ENCODE measurements around the gene SLX4. TPM values are rescaled to one million over a fixed set of nuclear protein-coding genes. Genes with fewer than 3 reads are reported as not detected.

SLX4 gene, protein sequence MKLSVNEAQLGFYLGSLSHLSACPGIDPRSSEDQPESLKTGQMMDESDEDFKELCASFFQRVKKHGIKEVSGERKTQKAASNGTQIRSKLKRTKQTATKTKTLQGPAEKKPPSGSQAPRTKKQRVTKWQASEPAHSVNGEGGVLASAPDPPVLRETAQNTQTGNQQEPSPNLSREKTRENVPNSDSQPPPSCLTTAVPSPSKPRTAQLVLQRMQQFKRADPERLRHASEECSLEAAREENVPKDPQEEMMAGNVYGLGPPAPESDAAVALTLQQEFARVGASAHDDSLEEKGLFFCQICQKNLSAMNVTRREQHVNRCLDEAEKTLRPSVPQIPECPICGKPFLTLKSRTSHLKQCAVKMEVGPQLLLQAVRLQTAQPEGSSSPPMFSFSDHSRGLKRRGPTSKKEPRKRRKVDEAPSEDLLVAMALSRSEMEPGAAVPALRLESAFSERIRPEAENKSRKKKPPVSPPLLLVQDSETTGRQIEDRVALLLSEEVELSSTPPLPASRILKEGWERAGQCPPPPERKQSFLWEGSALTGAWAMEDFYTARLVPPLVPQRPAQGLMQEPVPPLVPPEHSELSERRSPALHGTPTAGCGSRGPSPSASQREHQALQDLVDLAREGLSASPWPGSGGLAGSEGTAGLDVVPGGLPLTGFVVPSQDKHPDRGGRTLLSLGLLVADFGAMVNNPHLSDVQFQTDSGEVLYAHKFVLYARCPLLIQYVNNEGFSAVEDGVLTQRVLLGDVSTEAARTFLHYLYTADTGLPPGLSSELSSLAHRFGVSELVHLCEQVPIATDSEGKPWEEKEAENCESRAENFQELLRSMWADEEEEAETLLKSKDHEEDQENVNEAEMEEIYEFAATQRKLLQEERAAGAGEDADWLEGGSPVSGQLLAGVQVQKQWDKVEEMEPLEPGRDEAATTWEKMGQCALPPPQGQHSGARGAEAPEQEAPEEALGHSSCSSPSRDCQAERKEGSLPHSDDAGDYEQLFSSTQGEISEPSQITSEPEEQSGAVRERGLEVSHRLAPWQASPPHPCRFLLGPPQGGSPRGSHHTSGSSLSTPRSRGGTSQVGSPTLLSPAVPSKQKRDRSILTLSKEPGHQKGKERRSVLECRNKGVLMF (N-terminal part only)
- polyA plus RNA-seq (2011; rRNA removed) = 3.0 and 4.2 TPM in 2 replicates
- 2.1 and 2.7 TPM in 2 replicates for polyA plus RNA-seq (2012; cell fraction: cytosol; rRNA removed)
- 11.0 and 11.3 TPM in 2 replicates for polyA plus RNA-seq (2012; cell fraction: nucleus; rRNA removed)
- polyA plus RNA-seq (2017; fragmentation: RNase III; extraction: RNeasy Plus Mini Kit Qiagen cat#74134 plus additional on column Dnase treatment) = 4.5 to 5.0 TPM (median 4.7 TPM) in 3 replicates
- 5.2 and 6.6 TPM in 2 replicates for polyA minus RNA-seq (2011; rRNA and poly(A)+ RNA removed)

DNA sequence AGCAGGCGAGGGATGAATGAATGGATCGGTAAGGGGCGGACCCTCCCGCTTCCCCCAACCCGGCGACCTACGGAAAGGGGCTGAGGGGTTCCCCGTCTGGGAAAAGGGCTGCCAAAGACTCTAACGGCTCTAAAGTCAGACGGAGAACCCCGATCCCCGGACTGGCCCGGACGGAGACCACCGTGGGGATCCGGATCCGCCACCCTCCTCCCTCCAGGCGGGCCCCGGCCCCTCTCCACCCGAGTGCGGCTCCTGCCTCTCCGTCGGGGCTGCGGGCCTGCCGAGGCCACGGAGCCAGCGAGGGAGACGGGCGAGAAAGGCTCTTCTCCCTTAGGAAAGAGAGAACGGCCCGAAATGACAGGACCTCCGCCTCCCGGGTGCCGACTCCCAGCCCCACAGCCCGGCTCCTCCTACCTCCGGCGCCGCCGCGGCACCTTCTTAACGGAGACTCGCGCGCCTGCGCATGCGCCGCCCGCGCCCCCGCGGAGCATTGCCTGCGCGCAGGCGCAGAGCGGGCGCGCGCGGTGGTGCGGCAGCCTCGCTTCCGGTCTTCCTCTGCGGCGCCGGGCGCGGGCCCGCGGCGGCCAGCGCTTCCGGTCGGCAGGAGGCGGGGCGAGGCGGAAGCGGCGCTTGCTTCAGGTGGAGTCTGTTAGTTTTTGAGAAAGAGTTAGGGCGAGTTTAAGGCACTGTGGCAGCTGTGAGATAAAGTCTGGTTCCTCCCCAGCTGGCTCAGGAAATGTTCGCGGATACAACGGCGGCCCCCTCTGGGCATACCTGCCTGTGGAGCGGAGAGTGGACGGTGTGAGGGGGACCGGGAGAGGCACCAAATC lies at the start of gene SLX4:
SLX4 (minus strand) TSS at position 461 of the 830 bp plus-strand sequence. CDS start 2,642 bp downstream, outside the sequence.
- H3K4me3 ChIP-seq = peak within 1 kb of the TSS; percentile 90
- ChIA-PET CTCF (interaction anchor here (0.8 kb wide), 1 partner anchor 79 kb away, joined by 3 read pairs; no protein-coding TSS in a partner anchor), POLR2A (interaction anchor here (1.2 kb wide), 1 partner anchor 15 kb away, joined by 4 read pairs; no protein-coding TSS in a partner anchor)
- ATAC-seq = peak; percentile 94 to 97
- H3K4me1 ChIP-seq = peaks cover 14% of the 10 kb centered on the region
- peak within 1 kb of the TSS; percentile 88 to 96 for H3K27ac ChIP-seq
- peak in 1 of 2 experiments; percentile 41; a peak in 2 of 5 replicates for TF ChIP-seq JUN (IDR thresholded peaks at IDR 0.05)
- TF ChIP-seq ZSCAN20 (CRISPR knock-in tag; IDR thresholded peaks at IDR 0.05) = no peak
- TF ChIP-seq, protein P1, sequence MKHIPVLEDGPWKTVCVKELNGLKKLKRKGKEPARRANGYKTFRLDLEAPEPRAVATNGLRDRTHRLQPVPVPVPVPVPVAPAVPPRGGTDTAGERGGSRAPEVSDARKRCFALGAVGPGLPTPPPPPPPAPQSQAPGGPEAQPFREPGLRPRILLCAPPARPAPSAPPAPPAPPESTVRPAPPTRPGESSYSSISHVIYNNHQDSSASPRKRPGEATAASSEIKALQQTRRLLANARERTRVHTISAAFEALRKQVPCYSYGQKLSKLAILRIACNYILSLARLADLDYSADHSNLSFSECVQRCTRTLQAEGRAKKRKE (CRISPR knock-in tag; IDR thresholded peaks at IDR 0.05; ENCODE audit: low read depth) = no peak
- peak; percentile 71 for TF ChIP-seq POLR2A (IDR thresholded peaks at IDR 0.05; ENCODE audit: low read length)
- no peak for TF ChIP-seq NFE2L2 (conservative IDR thresholded peaks at IDR 0.05; ENCODE audit: low read length)
- TF ChIP-seq, protein P2, sequence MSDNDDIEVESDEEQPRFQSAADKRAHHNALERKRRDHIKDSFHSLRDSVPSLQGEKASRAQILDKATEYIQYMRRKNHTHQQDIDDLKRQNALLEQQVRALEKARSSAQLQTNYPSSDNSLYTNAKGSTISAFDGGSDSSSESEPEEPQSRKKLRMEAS (IDR thresholded peaks at IDR 0.05) = no peak
- TF ChIP-seq RNF2 (IDR thresholded peaks at IDR 0.05; ENCODE audit: borderline replicate concordance, low read depth) = no peak
- TF ChIP-seq, protein P3, sequence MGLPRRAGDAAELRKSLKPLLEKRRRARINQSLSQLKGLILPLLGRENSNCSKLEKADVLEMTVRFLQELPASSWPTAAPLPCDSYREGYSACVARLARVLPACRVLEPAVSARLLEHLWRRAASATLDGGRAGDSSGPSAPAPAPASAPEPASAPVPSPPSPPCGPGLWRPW (IDR thresholded peaks at IDR 0.05) = no peak
- no peak for TF ChIP-seq POLR2AphosphoS2 (conservative IDR thresholded peaks at IDR 0.05; ENCODE audit: low read length)
- peak; percentile 43; the same call in 1 of the 2 replicates for TF ChIP-seq PHF8 (IDR thresholded peaks at IDR 0.05; ENCODE audit: borderline replicate concordance, low read depth)
- TF ChIP-seq HDAC2 (IDR thresholded peaks at IDR 0.05) = no peak; the same call in 1 of the 2 replicates
- 0 out of 2 replicates have a peak, but pooled peaks have one; percentile 6 for TF ChIP-seq GATA3 (IDR thresholded peaks at IDR 0.05; ENCODE audit: borderline replicate concordance)
- DNase-seq (ENCODE audit: low read depth in 1 of 2, low spot score in 1 of 2) = peak; percentile 89 to 98
- H3K4me2 ChIP-seq = peak within 1 kb of the TSS; percentile 84
- under 1% methylated on average over 29 of the region's 86 CpGs for WGBS (ENCODE audit: missing lambda C conversion rate)
- no peaks in the 10 kb centered on the region for H3K9me3 ChIP-seq
- FAIRE-seq = no peak

DNA sequence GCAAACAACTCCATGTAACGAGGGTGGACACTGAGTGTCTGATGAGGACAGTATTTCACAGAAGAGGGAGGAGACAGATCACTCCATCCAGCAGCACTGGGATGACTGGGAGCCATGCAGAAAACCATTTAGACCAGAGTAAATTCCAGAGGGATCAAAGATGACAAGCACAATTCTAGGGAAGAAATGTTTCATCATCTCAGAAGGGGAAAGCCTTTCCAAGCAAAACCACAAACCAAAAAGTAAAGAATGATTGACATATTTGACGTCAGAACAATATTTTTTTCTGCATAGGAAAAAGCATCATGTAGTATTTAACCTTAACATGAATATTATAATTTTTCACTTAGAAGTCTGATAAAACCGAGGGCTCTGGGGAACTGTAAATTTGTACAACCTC lies 47.8 kb upstream of the SLX4 start:
- no peak for FAIRE-seq
- POLR2A ChIA-PET = no interaction called here

More for the DNA sequence above, 47.8 kb upstream of the SLX4 start:
- Histone ChIP-seq H3K4me2 (no peak overlapping the region), H3K4me3 (no peak overlapping the region), H3K9me3 (no peaks in the 10 kb centered on the region), H3K27ac (no peak overlapping the region), H3K4me1 (peaks cover 3% of the 10 kb centered on the region; the same call in 1 of the 3 replicates)
- ATAC-seq = no peak
- 76% methylated on average over 3 of the region's 3 CpGs for WGBS (ENCODE audit: missing lambda C conversion rate)
- CTCF ChIA-PET = interaction anchor here (0.6 to 1.0 kb wide), 2 partner anchors 26 to 31 kb away, joined by 3 read pairs; no protein-coding TSS in a partner anchor
- TF ChIP-seq CHD4 (IDR thresholded peaks at IDR 0.05; ENCODE audit: borderline replicate concordance) = no peak
- TF ChIP-seq, protein P4, sequence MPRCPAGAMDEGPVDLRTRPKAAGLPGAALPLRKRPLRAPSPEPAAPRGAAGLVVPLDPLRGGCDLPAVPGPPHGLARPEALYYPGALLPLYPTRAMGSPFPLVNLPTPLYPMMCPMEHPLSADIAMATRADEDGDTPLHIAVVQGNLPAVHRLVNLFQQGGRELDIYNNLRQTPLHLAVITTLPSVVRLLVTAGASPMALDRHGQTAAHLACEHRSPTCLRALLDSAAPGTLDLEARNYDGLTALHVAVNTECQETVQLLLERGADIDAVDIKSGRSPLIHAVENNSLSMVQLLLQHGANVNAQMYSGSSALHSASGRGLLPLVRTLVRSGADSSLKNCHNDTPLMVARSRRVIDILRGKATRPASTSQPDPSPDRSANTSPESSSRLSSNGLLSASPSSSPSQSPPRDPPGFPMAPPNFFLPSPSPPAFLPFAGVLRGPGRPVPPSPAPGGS (IDR thresholded peaks at IDR 0.05) = no peak
- TF ChIP-seq GATA3 (IDR thresholded peaks at IDR 0.05; ENCODE audit: borderline replicate concordance) = no peak
- no peak for TF ChIP-seq JUNB (IDR thresholded peaks at IDR 0.05)
- no peak for TF ChIP-seq ESRRA (IDR thresholded peaks at IDR 0.05; ENCODE audit: borderline replicate concordance, low read length)
- no peak for TF ChIP-seq NR3C1 (IDR thresholded peaks at IDR 0.05)
- TF ChIP-seq RARB (CRISPR knock-in tag; IDR thresholded peaks at IDR 0.05) = no peak
- no peak for DNase-seq (ENCODE audit: low read depth in 1 of 2, low spot score in 1 of 2)
